MM.1S (cell line): ENCODE measurements around the gene ILF3.

Experiments
- DNase-seq: peaks from one replicate; pipeline ENCODE4 v3.0.0-alpha.2; 2015
- H2AFZ ChIP-seq: fragments of 300-600 bp; sonication (generic); 2 replicates; pipeline ENCODE4 v1.6.0; 2016; ENCODE audit warnings: antibody characterized with exemption, low read length
- H3F3A ChIP-seq: fragments of 300-600 bp; sonication (generic); 2 replicates; pipeline ENCODE4 v1.6.1; 2016; ENCODE audit warnings: mild to moderate bottlenecking, antibody characterized with exemption, low read length, moderate library complexity, mixed read lengths; ENCODE audit not compliant: insufficient read depth
- H3K27ac ChIP-seq: fragments of 300-600 bp; sonication (generic); 2 replicates; pipeline ENCODE4 v1.5.1; 2016; ENCODE audit warnings: mild to moderate bottlenecking, low read length
- H3K27me3 ChIP-seq: fragments of 300-600 bp; sonication (generic); replicated peaks from 2 replicates; pipeline ENCODE4 v1.6.0; 2016; ENCODE audit warnings: low read length; ENCODE audit not compliant: insufficient read depth
- H3K36me3 ChIP-seq: fragments of 300-600 bp; sonication (generic); replicated peaks from 2 replicates; pipeline ENCODE4 v1.6.1; 2016; ENCODE audit warnings: mild to moderate bottlenecking, low read length, mixed read lengths; ENCODE audit not compliant: insufficient read depth
- H3K4me1 ChIP-seq: fragments of 300-600 bp; sonication (generic); 2 replicates; pipeline ENCODE4 v1.6.1; 2016; ENCODE audit warnings: low read length, mixed read lengths
- H3K4me2 ChIP-seq: fragments of 300-600 bp; sonication (generic); 2 replicates; pipeline ENCODE4 v1.6.0; 2016; ENCODE audit warnings: low read depth, low read length
- H3K4me3 ChIP-seq: fragments of 300-600 bp; sonication (generic); 2 replicates; pipeline ENCODE4 v1.5.1; 2016; ENCODE audit warnings: low read length, mixed read lengths
- H3K79me2 ChIP-seq: fragments of 300-600 bp; sonication (generic); 2 replicates; pipeline ENCODE4 v1.6.1; 2016; ENCODE audit warnings: mixed run types, low read length, mixed read lengths
- H3K9ac ChIP-seq: fragments of 300-600 bp; sonication (generic); 2 replicates; pipeline ENCODE4 v1.6.1; 2016; ENCODE audit warnings: low read length, mixed read lengths
- H3K9me2 ChIP-seq: fragments of 300-600 bp; sonication (generic); replicated peaks from 2 replicates; pipeline ENCODE4 v1.6.1; 2016; ENCODE audit warnings: mild to moderate bottlenecking, low read length, mixed read lengths; ENCODE audit not compliant: insufficient read depth
- H3K9me3 ChIP-seq: fragments of 300-600 bp; sonication (generic); replicated peaks from 2 replicates; pipeline ENCODE4 v1.6.1; 2016; ENCODE audit warnings: mild to moderate bottlenecking, low read length, mixed read lengths; ENCODE audit not compliant: insufficient read depth
- H4K20me1 ChIP-seq: fragments of 300-600 bp; sonication (generic); 2 replicates; pipeline ENCODE4 v1.6.1; 2016; ENCODE audit warnings: mild to moderate bottlenecking, low read length, moderate library complexity, mixed read lengths; ENCODE audit not compliant: insufficient read depth
- CTCF ChIP-seq: fragments of 300-600 bp; sonication (generic); IDR thresholded peaks from 2 replicates; pipeline ENCODE4 v1.5.1; 2016; ENCODE audit warnings: antibody characterized with exemption, low read length, mixed read lengths
- EZH2 ChIP-seq: fragments of 300-600 bp; sonication (generic); optimal IDR thresholded peaks from 2 replicates; pipeline ENCODE3; 2017; ENCODE audit warnings: low read depth, mild to moderate bottlenecking, antibody characterized with exemption, low read length, mixed read lengths
- EZH2phosphoT487 ChIP-seq: fragments of 300-600 bp; sonication (generic); IDR thresholded peaks from 2 replicates; pipeline ENCODE4 v1.6.1; 2018; ENCODE audit warnings: antibody characterized with exemption, low read length

Gene ILF3

GRCh38 chr19:10655457-10656312, 1.5 kb downstream of the ILF3 start:
- no peak for DNase-seq
- Histone ChIP-seq H3F3A (peaks cover 19% of the 10 kb centered on the region), H3K27me3 (no peaks in the 10 kb centered on the region), H3K9ac (peak overlapping the region; percentile 94), H3K9me2 (no peaks in the 10 kb centered on the region), H3K9me3 (no peaks in the 10 kb centered on the region), H3K4me1 (peaks cover 19% of the 10 kb centered on the region), H4K20me1 (peaks cover 56% of the 10 kb centered on the region), H3K4me2 (peak overlapping the region; percentile 92), H2AFZ (no peak overlapping the region), H3K4me3 (peak overlapping the region; percentile 98), H3K27ac (peak overlapping the region; percentile 66; the same call in 1 of the 2 replicates), H3K79me2 (peaks cover 76% of the 10 kb centered on the region), H3K36me3 (peaks cover 4% of the 10 kb centered on the region; the same call in 1 of the 2 replicates)
- TF ChIP-seq EZH2 (no peak), CTCF (peak; percentile 13; the same call in 1 of the 2 replicates)

GRCh38 chr19:10660346-10660745, 6.2 kb downstream of the ILF3 start:
- Histone ChIP-seq H3K27ac (no peak overlapping the region), H3K27me3 (no peaks in the 10 kb centered on the region), H3K4me2 (no peak overlapping the region), H3K36me3 (peaks cover 4% of the 10 kb centered on the region; the same call in 1 of the 2 replicates), H3K9me3 (no peaks in the 10 kb centered on the region), H3K4me1 (peaks cover 6% of the 10 kb centered on the region; the same call in 1 of the 2 replicates), H2AFZ (no peak overlapping the region), H3F3A (peaks cover under 1% of the 10 kb centered on the region), H3K79me2 (peaks cover 100% of the 10 kb centered on the region), H3K9me2 (no peaks in the 10 kb centered on the region), H3K4me3 (no peak overlapping the region), H3K9ac (no peak overlapping the region), H4K20me1 (peaks cover 88% of the 10 kb centered on the region)
- DNase-seq, result no peak
- TF ChIP-seq EZH2 (no peak), CTCF (no peak), EZH2phosphoT487 (no peak)

GRCh38 chr19:10661946-10662345, 7.8 kb downstream of the ILF3 start:
- Histone ChIP-seq H3K9ac (no peak overlapping the region), H3K4me1 (peaks cover 12% of the 10 kb centered on the region; the same call in 1 of the 2 replicates), H3K36me3 (peaks cover 7% of the 10 kb centered on the region; the same call in 1 of the 2 replicates), H4K20me1 (peaks cover 86% of the 10 kb centered on the region), H3K27ac (no peak overlapping the region), H3K9me3 (no peaks in the 10 kb centered on the region), H3K27me3 (no peaks in the 10 kb centered on the region), H3K4me3 (no peak overlapping the region), H3K79me2 (peaks cover 100% of the 10 kb centered on the region), H3K4me2 (no peak overlapping the region), H2AFZ (no peak overlapping the region), H3F3A (peaks cover 12% of the 10 kb centered on the region), H3K9me2 (no peaks in the 10 kb centered on the region)
- no peak for DNase-seq
- no peak for TF ChIP-seq CTCF
- no peak for TF ChIP-seq EZH2phosphoT487
- no peak for TF ChIP-seq EZH2
